ENCODE data around the gene MET. TPM values are rescaled to one million over a fixed set of nuclear protein-coding genes. Genes with fewer than 3 reads are reported as not detected.

Gene MET
- total RNA-seq, 1 experiment from 2014 or later, result 5.0 TPM

- H3T11ph ChIP-seq (ENCODE audit: low read length), result no peak overlapping the region
- H3K9ac ChIP-seq (ENCODE audit: extremely low read depth, insufficient read length, low read length), result no peak overlapping the region
- no peaks in the 10 kb centered on the region for H3K79me2 ChIP-seq (ENCODE audit: insufficient read depth, low read length)
- H4K91ac ChIP-seq (ENCODE audit: insufficient read length, low read depth, low read length), result no peak overlapping the region
- no peak overlapping the region for H3K56ac ChIP-seq (ENCODE audit: insufficient read length, low read depth, low read length)
- H2AFZ ChIP-seq (ENCODE audit: low read length), result no peak overlapping the region
- no peak overlapping the region for H4K8ac ChIP-seq (replicated peaks; ENCODE audit: insufficient read length, low read depth, low read length)
- H2BK20ac ChIP-seq (ENCODE audit: low read depth, low read length, poor library complexity, severe bottlenecking), result no peak overlapping the region
- H2BK12ac ChIP-seq (ENCODE audit: insufficient read length, low read depth, low read length), result no peak overlapping the region
- Mint-ChIP-seq H3K4me1 (peaks cover 4 to 5% of the 10 kb centered on the region in 2 experiments; a peak in 3 of 4 replicates), H3K9me3 (no peaks in the 10 kb centered on the region), H3K4me3 (no peak overlapping the region), H3K27ac (no peak overlapping the region), H3K27me3 (ENCODE audit: low read depth) (peaks cover 4% of the 10 kb centered on the region), H3K36me3 (ENCODE audit: insufficient read depth in 1 of 3, low read depth in 3 of 3) (no peaks in the 10 kb centered on the region)
- no peak overlapping the region for H3K4ac ChIP-seq (ENCODE audit: low read depth, low read length)
- no peaks in the 10 kb centered on the region for H3K4me1 ChIP-seq (ENCODE audit: insufficient read depth, low read length)
- H3K79me1 ChIP-seq (ENCODE audit: insufficient read depth, low read depth, low read length, poor library complexity, severe bottlenecking), result no peaks in the 10 kb centered on the region
- H2BK15ac ChIP-seq (ENCODE audit: low read depth, low read length), result no peak overlapping the region
- no peak overlapping the region for H3K23ac ChIP-seq (ENCODE audit: insufficient read length, low read depth, low read length)
- no peak overlapping the region for H3K18ac ChIP-seq (ENCODE audit: insufficient read length, low read depth, low read length)
- no peak for TF ChIP-seq CTCF (conservative IDR thresholded peaks at IDR 0.05)
- no peaks in the 10 kb centered on the region for H4K20me1 ChIP-seq (ENCODE audit: control insufficient read depth, insufficient read depth, insufficient read length)
- WGBS (ENCODE audit: extremely low coverage, insufficient read length, low lambda C conversion rate), result no CpG with 5 or more reads among the region's 8 CpGs
- H3K23me2 ChIP-seq (ENCODE audit: insufficient read length, low read depth, low read length, poor library complexity, severe bottlenecking), result no peaks in the 10 kb centered on the region
- H2AK5ac ChIP-seq (ENCODE audit: insufficient read length, low read length), result no peak overlapping the region
- no peak overlapping the region for H3K14ac ChIP-seq (ENCODE audit: insufficient read depth, low read length)
- H3K9me3 ChIP-seq (ENCODE audit: control insufficient read depth, low read depth, low read length), result no peaks in the 10 kb centered on the region
- no peak overlapping the region for H3K27ac ChIP-seq (ENCODE audit: insufficient read length, low read depth, low read length)
- no peak overlapping the region for H2BK5ac ChIP-seq (ENCODE audit: insufficient read length, low read length)
- H4K5ac ChIP-seq (ENCODE audit: insufficient read length, low read depth, low read length), result no peak overlapping the region
- no peak overlapping the region for H3K4me2 ChIP-seq (ENCODE audit: insufficient read depth, insufficient read length, low read length)
- H2BK120ac ChIP-seq (ENCODE audit: low read depth, low read length, poor library complexity, severe bottlenecking), result no peak overlapping the region
- DNase-seq, result no peak
- no peaks in the 10 kb centered on the region for H3K27me3 ChIP-seq (ENCODE audit: insufficient read depth, low read length)
These were observed 45.1 kb upstream of the MET start for GRCh38 chr7:116626886-116627285.

Measured in H9 (cell line).